Pancreas (tissue), 10 donors: Measurements from ENCODE around the gene F13B. TPM values are rescaled to one million over a fixed set of nuclear protein-coding genes. Genes with fewer than 3 reads are reported as not detected.

Experiments used
- ATAC-seq, 4 donors: fragments of 200-7000 bp; cut with Tn5 transposase; one replicate each; pipeline versions ENCODE4 v1.8.0 to v1.9.1; 2020; ENCODE audit warnings: mild to moderate bottlenecking in 4 of 4, moderate library complexity in 4 of 4
- DNase-seq, 6 donors: peaks; one replicate each; pipeline ENCODE4 v3.0.0-alpha.2; 2020
- FAIRE-seq: peaks from 2 replicates; lab custom pipeline; 2012; peaks lifted over from hg19 to GRCh38; lab: Jason Lieb, UNC
- H3K27ac ChIP-seq, 4 donors: fragments of 200-600 bp; sonication (generic); 1 replicate in 3 of 4; 2 replicates in 1 of 4; pipeline versions ENCODE4 v1.5.0 to v1.8.0; 2020
- H3K27me3 ChIP-seq, 4 donors: fragments of 200-600 bp; one replicate each; pipeline ENCODE4 v1.8.0; 2021
- H3K36me3 ChIP-seq, 3 donors: fragments of 200-600 bp; sonication (generic) in 1 of 3; one replicate each; pipeline versions ENCODE4 v1.5.0 to v1.8.0; 2020 to 2021
- H3K4me1 ChIP-seq, 3 donors: fragments of 200-600 bp; one replicate each; pipeline ENCODE4 v1.8.0; 2021
- H3K4me3 ChIP-seq, 4 donors: fragments of 200-600 bp; sonication (generic) in 2 of 4; one replicate each; pipeline versions ENCODE4 v1.5.0 to v1.8.0; 2020 to 2021
- H3K9me3 ChIP-seq, 4 donors: fragments of 200-600 bp; one replicate each; pipeline ENCODE4 v1.8.0; 2021
- WGBS, 2 donors: extraction: QIAGEN DNeasy Blood & Tissue Kit; methylation state at CpG; one replicate each; pipeline ENCODE4 v1.1.7; 2013; 5-methylcytosine and 5-hydroxymethylcytosine counted together
- intact Hi-C, 3 donors: fragments of 100-400 bp; cut with DNase I; formaldehyde crosslinking; loops; one replicate each; pipeline versions ENCODE4 v1.11.1 to v1.14.2; 2022
- polyA plus RNA-seq, 2 donors: library from polyadenylated mRNA; stranded (reverse); fragments of 200-250 nt; gene quantifications; one replicate each; pipeline ENCODE4 v1.2.3, GENCODE V29; 2013
- total RNA-seq, 6 donors: library from RNA; stranded (reverse); fragmentation: NEBNext Ultra II Directional in 4 of 6; extraction: Animal tissue kit (Norgen Biotek cat#: 25700) in 4 of 6; gene quantifications; one replicate each; pipeline versions ENCODE4 v1.2.1 to v1.2.4, GENCODE V29; 2021 to 2023
- TF ChIP-seq, protein P1 (sequence below), 4 donors: fragments of 200-600 bp; sonication (generic) in 3 of 4; IDR thresholded peaks; one replicate each; pipeline versions ENCODE4 v1.5.0 to v1.8.0; 2021; ENCODE audit warnings: antibody characterized with exemption in 4 of 4
- donor health status: healthy with polysubstance abuse.
- donor health status: DM: no; HTN: no; CAD: no; lungs with moderate emphysema.
- donor health status: DM: no; HTN: no; CAD: no.
- donor health status: control.
- donor health status: control.
- donor health status: Bipolar disorder and iron deficiency.
- donor health status: DM: yes; HTN: yes; CAD: no.
- donor health status: DM: no; HTN: no; CAD: no.
- donor health status: DM: no; HTN: no; CAD: no.
- donor health status: DM: yes; HTN: yes; CAD: no.

The F13B gene
- total and polyA plus RNA-seq, 8 donors = not detected

DNA sequence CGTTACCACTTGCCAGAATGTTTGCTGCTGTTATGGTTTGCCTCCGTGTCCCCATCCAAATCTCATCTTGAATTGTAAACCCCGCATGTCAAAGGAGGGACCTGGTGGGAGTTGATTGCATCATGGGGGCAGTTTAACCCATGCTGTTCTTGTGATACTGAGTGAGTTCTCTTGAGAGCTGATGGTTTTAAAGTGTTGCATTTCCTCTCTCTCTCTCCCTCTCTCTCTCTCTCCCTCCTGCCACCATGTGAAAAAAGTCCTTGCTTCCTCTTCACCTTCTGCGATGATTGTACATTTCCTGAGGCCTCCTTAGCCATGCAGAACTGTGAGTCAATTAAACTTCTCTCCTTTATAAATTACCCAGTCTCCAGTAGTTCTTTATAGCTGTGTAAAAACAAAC lies 45.3 kb downstream of the F13B start:
- DNase-seq = no peak
- FAIRE-seq = no peak
- Histone ChIP-seq H3K4me3 (no peak overlapping the region), H3K27me3 (no peaks in the 10 kb centered on the region), H3K9me3 (no peaks in the 10 kb centered on the region), H3K27ac (no peak overlapping the region), H3K36me3 (no peaks in the 10 kb centered on the region), H3K4me1 (no peaks in the 10 kb centered on the region)
- TF ChIP-seq, protein P1, sequence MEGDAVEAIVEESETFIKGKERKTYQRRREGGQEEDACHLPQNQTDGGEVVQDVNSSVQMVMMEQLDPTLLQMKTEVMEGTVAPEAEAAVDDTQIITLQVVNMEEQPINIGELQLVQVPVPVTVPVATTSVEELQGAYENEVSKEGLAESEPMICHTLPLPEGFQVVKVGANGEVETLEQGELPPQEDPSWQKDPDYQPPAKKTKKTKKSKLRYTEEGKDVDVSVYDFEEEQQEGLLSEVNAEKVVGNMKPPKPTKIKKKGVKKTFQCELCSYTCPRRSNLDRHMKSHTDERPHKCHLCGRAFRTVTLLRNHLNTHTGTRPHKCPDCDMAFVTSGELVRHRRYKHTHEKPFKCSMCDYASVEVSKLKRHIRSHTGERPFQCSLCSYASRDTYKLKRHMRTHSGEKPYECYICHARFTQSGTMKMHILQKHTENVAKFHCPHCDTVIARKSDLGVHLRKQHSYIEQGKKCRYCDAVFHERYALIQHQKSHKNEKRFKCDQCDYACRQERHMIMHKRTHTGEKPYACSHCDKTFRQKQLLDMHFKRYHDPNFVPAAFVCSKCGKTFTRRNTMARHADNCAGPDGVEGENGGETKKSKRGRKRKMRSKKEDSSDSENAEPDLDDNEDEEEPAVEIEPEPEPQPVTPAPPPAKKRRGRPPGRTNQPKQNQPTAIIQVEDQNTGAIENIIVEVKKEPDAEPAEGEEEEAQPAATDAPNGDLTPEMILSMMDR (IDR thresholded peaks at IDR 0.05) = no peak
- WGBS, 2 donors = 27 to 32% methylated on average over 4 of the region's 4 CpGs
- intact Hi-C loops = no loop called here
- ATAC-seq = no peak

DNA sequence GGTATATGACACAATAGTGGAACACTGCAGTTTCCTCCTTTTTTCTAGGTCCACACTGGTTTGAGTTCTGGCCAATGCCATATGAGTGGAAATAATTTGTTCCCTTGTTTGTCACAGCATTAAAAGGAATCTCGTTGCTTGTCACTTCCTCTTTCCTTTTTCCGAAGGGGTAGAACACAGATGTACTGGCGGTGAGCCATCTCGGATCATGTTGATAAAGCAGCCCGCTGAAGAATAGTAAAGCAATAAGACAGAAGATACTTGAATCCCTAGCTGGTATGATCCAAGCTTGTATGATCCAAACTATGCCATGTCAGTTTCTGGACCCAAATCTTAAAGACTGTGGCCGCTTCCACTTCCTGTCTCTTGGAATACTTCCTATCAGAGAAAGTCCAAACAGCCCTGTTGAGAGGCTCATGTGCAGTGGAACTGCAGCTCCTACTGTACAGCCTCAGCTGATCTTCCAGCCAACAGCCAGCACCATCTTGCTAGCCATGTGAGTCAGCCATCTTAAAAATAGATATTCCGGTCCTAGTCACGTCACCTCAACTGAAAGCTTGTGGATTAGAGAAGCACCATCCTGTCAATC lies 49.4 kb downstream of the F13B start:
- Histone ChIP-seq H3K36me3 (no peaks in the 10 kb centered on the region), H3K4me3 (no peak overlapping the region), H3K27me3 (no peaks in the 10 kb centered on the region), H3K9me3 (no peaks in the 10 kb centered on the region), H3K27ac (no peak overlapping the region), H3K4me1 (no peaks in the 10 kb centered on the region)
- TF ChIP-seq, protein P1 (IDR thresholded peaks at IDR 0.05) = no peak
- FAIRE-seq (no peak), ATAC-seq (no peak), DNase-seq (no peak)
- WGBS, 2 donors = 64 to 73% methylated on average over 8 of the region's 8 CpGs
- intact Hi-C loops = no loop called here

DNA sequence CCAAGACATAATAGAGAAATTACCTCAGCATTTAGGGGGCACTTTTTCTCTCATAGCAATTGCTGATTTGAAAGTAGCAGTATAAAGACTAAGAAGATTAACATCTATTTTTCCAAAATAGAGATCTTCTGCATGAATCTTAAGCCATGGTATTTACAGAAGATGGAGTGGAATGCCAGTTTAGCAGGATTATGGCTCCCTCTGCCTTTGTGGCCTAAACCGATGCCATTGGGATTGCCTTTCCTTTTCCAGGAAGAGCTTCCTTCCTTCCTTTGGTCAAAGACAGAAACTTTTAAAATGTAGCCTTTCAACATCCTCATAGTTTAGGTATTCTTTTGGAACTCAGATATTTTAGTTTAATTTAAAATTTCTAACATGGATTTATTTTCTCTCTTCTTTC lies 50.3 kb downstream of the F13B start:
- WGBS, 2 donors = 65 to 79% methylated on average over 1 of the region's 1 CpG
- DNase-seq = no peak
- Histone ChIP-seq H3K36me3 (no peaks in the 10 kb centered on the region), H3K27ac (no peak overlapping the region), H3K4me3 (no peak overlapping the region), H3K4me1 (no peaks in the 10 kb centered on the region), H3K9me3 (no peaks in the 10 kb centered on the region), H3K27me3 (no peaks in the 10 kb centered on the region)
- no peak for ATAC-seq
- FAIRE-seq = no peak
- intact Hi-C loops = no loop called here
- TF ChIP-seq, protein P1 (IDR thresholded peaks at IDR 0.05) = no peak

DNA sequence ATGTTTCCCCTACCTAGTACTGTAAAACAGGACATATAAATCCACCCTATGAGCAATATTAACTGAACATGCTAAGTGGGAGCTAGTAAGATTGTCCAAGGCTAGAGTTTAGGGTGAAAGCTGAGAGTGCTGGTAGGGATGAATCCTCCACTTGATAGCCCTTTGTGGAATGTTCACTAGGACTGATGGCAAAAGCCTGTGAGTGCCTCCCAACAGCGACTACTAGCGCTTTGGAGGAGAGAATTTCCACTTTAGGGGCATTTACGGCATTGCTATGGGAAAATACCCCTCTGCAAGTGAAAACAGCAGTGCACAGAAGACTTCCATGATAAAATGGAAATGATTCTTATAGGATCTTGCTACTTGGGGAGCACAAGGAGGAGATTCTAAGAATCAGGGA lies 53.8 kb downstream of the F13B start:
- Histone ChIP-seq H3K4me1 (no peaks in the 10 kb centered on the region), H3K27me3 (no peaks in the 10 kb centered on the region), H3K36me3 (no peaks in the 10 kb centered on the region), H3K9me3 (no peaks in the 10 kb centered on the region), H3K27ac (no peak overlapping the region), H3K4me3 (no peak overlapping the region)
- no peak for FAIRE-seq
- 81 to 96% methylated on average over 3 of the region's 3 CpGs for WGBS, 2 donors
- no peak for ATAC-seq
- intact Hi-C loops = no loop called here
- TF ChIP-seq, protein P1 (IDR thresholded peaks at IDR 0.05) = no peak
- no peak for DNase-seq

DNA sequence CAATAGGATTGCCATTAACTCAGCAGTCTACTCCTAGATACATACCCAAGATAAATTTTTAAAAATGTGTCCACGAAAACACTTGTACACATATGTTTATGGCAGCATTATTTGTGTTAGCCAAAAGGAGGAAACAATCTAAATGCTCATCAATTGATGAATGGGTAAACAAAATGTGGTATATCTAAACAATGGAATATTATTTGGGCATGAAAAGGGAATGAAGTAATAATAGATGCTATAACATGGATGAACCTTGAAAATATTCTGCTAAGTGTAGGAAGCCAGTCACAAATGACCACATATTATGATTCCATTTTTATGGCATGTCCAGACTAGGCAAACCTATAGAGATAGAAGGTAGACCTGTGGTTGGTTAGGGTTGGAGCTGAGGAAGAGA lies 55.4 kb downstream of the F13B start:
- ATAC-seq = no peak
- no peaks in the 10 kb centered on the region for H3K4me1 ChIP-seq
- no peak overlapping the region for H3K27ac ChIP-seq
- no peak for DNase-seq
- intact Hi-C loops = no loop called here
- H3K4me3 ChIP-seq = no peak overlapping the region
- 76 to 93% methylated on average over 1 of the region's 1 CpG for WGBS, 2 donors
- TF ChIP-seq, protein P1 (IDR thresholded peaks at IDR 0.05) = no peak
- H3K9me3 ChIP-seq = no peaks in the 10 kb centered on the region
- H3K36me3 ChIP-seq = no peaks in the 10 kb centered on the region
- no peaks in the 10 kb centered on the region for H3K27me3 ChIP-seq
- no peak for FAIRE-seq
